ENCODE results near the gene METTL18. TPM values are rescaled to one million over a fixed set of nuclear protein-coding genes. Genes with fewer than 3 reads are reported as not detected.
A peak's percentile ranks its signal among the peaks of the same experiment; 100 is the strongest.
"Not testable (repeated sequence)": the region's sequence is repeated elsewhere in the genome, so short reads cannot be mapped to it uniquely, and the experiment has no call there.

Gene METTL18
- polyA plus RNA-seq, 1 experiment, result 7.1 TPM

DNA sequence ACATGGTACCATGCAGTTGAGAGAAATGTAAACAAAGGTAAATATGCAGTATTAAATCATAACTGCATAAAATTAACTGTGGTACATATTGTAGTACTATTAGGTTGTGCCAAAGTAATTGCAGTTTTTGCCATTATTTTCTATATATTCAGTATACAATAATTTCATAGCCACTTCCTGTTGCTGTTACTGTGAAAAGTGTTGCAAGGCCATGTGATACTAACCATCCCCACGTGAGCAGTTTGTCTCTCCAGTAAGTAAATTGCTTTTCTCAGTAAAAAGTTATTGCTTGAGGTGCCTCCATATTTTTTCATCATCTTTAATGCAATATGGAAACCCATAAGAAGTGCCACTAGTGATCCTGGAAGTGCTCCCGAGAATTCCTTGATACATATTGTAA, 19.6 kb upstream of the METTL18 start:
- no peak for DNase-seq (ENCODE audit: low read depth, low spot score)
- ChIA-PET POLR2A (no interaction called here), CTCF (no interaction called here)
- Histone ChIP-seq H3K4me3 (ENCODE audit: low read depth, low read length) (no peak overlapping the region), H3K27ac (ENCODE audit: low read depth, low read length) (no peak overlapping the region), H3K9me3 (ENCODE audit: control insufficient read depth, insufficient read depth, low read length) (no peaks in the 10 kb centered on the region), H3K27me3 (ENCODE audit: control insufficient read depth, insufficient read depth, low read length) (no peaks in the 10 kb centered on the region)
- TF ChIP-seq, protein P1, sequence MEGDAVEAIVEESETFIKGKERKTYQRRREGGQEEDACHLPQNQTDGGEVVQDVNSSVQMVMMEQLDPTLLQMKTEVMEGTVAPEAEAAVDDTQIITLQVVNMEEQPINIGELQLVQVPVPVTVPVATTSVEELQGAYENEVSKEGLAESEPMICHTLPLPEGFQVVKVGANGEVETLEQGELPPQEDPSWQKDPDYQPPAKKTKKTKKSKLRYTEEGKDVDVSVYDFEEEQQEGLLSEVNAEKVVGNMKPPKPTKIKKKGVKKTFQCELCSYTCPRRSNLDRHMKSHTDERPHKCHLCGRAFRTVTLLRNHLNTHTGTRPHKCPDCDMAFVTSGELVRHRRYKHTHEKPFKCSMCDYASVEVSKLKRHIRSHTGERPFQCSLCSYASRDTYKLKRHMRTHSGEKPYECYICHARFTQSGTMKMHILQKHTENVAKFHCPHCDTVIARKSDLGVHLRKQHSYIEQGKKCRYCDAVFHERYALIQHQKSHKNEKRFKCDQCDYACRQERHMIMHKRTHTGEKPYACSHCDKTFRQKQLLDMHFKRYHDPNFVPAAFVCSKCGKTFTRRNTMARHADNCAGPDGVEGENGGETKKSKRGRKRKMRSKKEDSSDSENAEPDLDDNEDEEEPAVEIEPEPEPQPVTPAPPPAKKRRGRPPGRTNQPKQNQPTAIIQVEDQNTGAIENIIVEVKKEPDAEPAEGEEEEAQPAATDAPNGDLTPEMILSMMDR (IDR thresholded peaks at IDR 0.05; ENCODE audit: low read depth, low read length), result no peak

DNA sequence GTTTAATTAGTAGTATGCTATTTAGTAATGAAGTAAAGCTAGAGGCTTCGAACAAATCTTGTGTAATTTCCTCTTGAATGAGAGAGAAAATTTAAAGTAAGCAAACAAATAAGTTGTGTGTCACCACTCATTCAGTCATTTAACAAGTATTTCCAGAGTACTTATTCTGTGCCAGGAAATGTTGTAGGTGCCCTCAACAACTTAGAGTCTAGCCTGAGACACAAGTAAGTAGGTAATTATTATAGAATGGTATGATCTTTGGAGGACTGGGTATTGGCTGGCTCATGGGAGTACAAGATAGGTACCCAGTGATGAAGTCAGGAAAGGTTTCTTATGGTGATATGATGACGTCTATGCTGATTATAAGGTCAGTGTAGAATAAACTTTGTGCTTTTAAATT, 17.4 kb upstream of the METTL18 start:
- no peak for DNase-seq (ENCODE audit: low read depth, low spot score)
- TF ChIP-seq, protein P1 (IDR thresholded peaks at IDR 0.05; ENCODE audit: low read depth, low read length), result no peak
- Histone ChIP-seq H3K27ac (ENCODE audit: low read depth, low read length) (no peak overlapping the region), H3K27me3 (ENCODE audit: control insufficient read depth, insufficient read depth, low read length) (no peaks in the 10 kb centered on the region), H3K9me3 (ENCODE audit: control insufficient read depth, insufficient read depth, low read length) (no peaks in the 10 kb centered on the region), H3K4me3 (ENCODE audit: low read depth, low read length) (no peak overlapping the region)
- CTCF ChIA-PET, result no interaction called here
- POLR2A ChIA-PET, result no interaction called here

DNA sequence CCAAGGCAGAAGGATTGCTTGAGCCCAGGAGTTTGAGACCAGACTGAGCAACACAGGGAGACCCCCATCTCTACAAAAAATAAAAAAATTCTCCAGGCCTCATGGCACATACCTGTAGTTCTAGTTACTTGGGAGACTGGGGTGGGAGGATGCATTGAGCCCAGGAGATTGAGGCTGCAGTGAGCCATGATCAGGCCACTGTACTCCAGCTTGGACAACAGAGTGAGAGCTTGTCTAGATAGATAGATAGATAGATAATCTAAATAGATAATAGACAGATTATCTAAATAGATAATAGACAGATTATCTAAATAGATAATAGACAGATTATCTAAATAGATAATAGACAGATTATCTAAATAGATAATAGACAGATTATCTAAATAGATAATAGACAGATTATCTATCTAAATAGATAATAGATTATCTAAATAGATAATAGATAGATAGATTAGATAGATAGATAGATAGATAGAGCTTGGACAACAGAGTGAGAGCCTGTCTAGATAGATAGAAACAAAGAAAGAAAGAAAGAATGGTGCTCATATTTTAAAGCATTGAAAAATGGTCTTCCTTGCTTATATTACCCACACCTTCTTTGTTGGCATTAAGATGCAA, 16.8 kb upstream of the METTL18 start:
- H3K27me3 ChIP-seq (ENCODE audit: control insufficient read depth, insufficient read depth, low read length); H3K4me3 ChIP-seq (ENCODE audit: low read depth, low read length); H3K27ac ChIP-seq (ENCODE audit: low read depth, low read length); H3K9me3 ChIP-seq (ENCODE audit: control insufficient read depth, insufficient read depth, low read length); POLR2A ChIA-PET; DNase-seq (ENCODE audit: low read depth, low spot score): not testable (repeated sequence)
- CTCF ChIA-PET, result interaction anchor here (3.6 kb wide), 1 partner anchor 210 kb away, joined by 37 read pairs; no protein-coding TSS in a partner anchor

DNA sequence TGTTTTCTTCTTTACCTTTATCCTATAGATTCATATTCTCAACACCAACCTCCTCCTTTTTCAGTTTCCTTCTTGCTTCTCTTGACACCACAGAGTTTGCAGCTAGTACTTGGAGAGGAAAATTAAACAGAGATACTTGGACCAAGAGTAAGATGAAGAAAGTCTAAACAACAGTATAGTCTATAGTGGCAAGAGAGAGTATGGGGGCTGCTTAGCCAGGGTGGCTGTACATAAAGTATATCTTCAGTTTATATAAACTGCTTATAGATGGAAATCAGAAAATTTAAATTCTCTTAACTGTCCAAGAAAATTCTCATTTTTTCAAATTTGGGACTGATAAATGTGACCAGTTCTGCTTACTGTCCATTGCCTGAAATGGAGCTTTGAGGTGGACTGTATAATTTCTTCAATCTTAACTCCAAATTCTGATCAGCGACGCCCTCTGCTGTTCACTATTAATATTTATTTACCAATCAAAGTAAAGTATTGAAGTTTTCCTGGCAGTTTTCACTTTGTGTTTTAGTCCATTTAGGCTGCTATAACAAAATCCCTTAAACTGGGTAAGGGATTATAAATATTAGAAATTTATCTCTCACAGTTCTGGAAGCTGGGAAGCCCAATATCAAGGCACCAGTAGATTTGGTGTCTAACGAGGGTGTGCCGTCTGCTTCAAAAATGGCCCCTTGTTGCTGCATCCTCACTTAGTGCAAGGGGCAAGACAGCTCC, 14.8 kb upstream of the METTL18 start:
- POLR2A ChIA-PET, result no interaction called here
- TF ChIP-seq, protein P1 (IDR thresholded peaks at IDR 0.05; ENCODE audit: low read depth, low read length), result peak; percentile 48

DNA sequence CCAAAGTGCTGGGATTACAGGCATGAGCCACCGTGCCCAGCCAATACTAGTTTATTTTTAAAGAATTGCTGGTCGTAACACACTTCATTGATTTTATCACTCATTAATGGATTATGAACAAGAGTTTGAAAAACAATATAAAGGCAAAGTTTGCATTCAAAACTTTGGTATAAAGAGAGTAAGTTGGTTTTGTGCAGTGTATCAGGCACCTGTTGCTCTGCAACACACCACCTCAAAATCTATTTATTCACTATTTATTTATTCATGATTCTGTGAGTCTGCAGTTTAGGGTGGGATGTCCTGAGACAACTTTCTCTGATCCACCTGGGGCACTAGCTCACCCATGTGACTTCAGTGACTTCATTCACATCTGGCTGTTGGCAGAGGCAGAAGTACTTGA, 10.2 kb upstream of the METTL18 start:
- ChIA-PET CTCF (no interaction called here), POLR2A (no interaction called here)
- H3K27me3 ChIP-seq (ENCODE audit: control insufficient read depth, insufficient read depth, low read length), result no peaks in the 10 kb centered on the region
- no peak overlapping the region for H3K27ac ChIP-seq (ENCODE audit: low read depth, low read length)
- H3K9me3 ChIP-seq (ENCODE audit: control insufficient read depth, insufficient read depth, low read length), result no peaks in the 10 kb centered on the region
- H3K4me3 ChIP-seq (ENCODE audit: low read depth, low read length), result no peak overlapping the region
- TF ChIP-seq, protein P1 (IDR thresholded peaks at IDR 0.05; ENCODE audit: low read depth, low read length), result no peak
- DNase-seq (ENCODE audit: low read depth, low spot score), result no peak

More for the DNA sequence above, 14.8 kb upstream of the METTL18 start:
- H3K4me3 ChIP-seq (ENCODE audit: low read depth, low read length), result no peak overlapping the region
- DNase-seq (ENCODE audit: low read depth, low spot score), result peak; percentile 4
- CTCF ChIA-PET, result interaction anchor here (0.6 to 3.6 kb wide), 25 partner anchors 8 to 1208 kb away, joined by 3 to 37 read pairs (median 5); partner anchors contain the start of genes F5 and METTL18
- H3K9me3 ChIP-seq (ENCODE audit: control insufficient read depth, insufficient read depth, low read length), result no peaks in the 10 kb centered on the region
- H3K27ac ChIP-seq (ENCODE audit: low read depth, low read length), result no peak overlapping the region
- H3K27me3 ChIP-seq (ENCODE audit: control insufficient read depth, insufficient read depth, low read length), result no peaks in the 10 kb centered on the region
